SU-DHL-6 (cell line): ENCODE data around the gene PIPOX.

Source experiments
- CTCF ChIP-seq: fragments of 200-600 bp; sonication (generic); IDR thresholded peaks from one replicate; pipeline ENCODE4 v1.5.1; 2017; ENCODE audit warnings: antibody characterized with exemption, mild to moderate bottlenecking, low read length, moderate library complexity; ENCODE audit not compliant: insufficient read depth, poor library complexity, severe bottlenecking
- EZH2phosphoT487 ChIP-seq: fragments of 200-600 bp; sonication (generic), shearing (Covaris generic); conservative IDR thresholded peaks from 2 replicates; pipeline ENCODE4 v1.6.1; 2018; ENCODE audit warnings: mild to moderate bottlenecking, antibody characterized with exemption, low read length, moderate library complexity, mixed read lengths

- TF ChIP-seq CTCF, result no peak
- TF ChIP-seq EZH2phosphoT487, result no peak
Measured at GRCh38 chr17:29071303-29071702, 28.4 kb downstream of the PIPOX start.
